Measurements from ENCODE around the gene CYP19A1. TPM values are rescaled to one million over a fixed set of nuclear protein-coding genes. Genes with fewer than 3 reads are reported as not detected.

The CYP19A1 gene
- polyA plus RNA-seq, 1 experiment, result 0.06 TPM

GRCh38 chr15:51365417-51365816 lies 27.0 kb upstream of the CYP19A1 start:
- H3K4me3 ChIP-seq (ENCODE audit: low read depth, low read length), result no peak overlapping the region
- DNase-seq (ENCODE audit: low read depth), result no peak
- H3K27me3 ChIP-seq (ENCODE audit: control insufficient read depth, insufficient read depth, low read length), result peaks cover 2% of the 10 kb centered on the region
- TF ChIP-seq, protein P1, sequence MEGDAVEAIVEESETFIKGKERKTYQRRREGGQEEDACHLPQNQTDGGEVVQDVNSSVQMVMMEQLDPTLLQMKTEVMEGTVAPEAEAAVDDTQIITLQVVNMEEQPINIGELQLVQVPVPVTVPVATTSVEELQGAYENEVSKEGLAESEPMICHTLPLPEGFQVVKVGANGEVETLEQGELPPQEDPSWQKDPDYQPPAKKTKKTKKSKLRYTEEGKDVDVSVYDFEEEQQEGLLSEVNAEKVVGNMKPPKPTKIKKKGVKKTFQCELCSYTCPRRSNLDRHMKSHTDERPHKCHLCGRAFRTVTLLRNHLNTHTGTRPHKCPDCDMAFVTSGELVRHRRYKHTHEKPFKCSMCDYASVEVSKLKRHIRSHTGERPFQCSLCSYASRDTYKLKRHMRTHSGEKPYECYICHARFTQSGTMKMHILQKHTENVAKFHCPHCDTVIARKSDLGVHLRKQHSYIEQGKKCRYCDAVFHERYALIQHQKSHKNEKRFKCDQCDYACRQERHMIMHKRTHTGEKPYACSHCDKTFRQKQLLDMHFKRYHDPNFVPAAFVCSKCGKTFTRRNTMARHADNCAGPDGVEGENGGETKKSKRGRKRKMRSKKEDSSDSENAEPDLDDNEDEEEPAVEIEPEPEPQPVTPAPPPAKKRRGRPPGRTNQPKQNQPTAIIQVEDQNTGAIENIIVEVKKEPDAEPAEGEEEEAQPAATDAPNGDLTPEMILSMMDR (IDR thresholded peaks at IDR 0.05; ENCODE audit: insufficient read depth, low read depth, low read length), result no peak
- POLR2A ChIA-PET, result no interaction called here
- CTCF ChIA-PET, result interaction anchor here (0.8 to 1.7 kb wide), 2 partner anchors 36 to 39 kb away, joined by 3 read pairs; no protein-coding TSS in a partner anchor
- H3K36me3 ChIP-seq (ENCODE audit: control insufficient read depth, insufficient read depth, low read length), result no peaks in the 10 kb centered on the region

GRCh38 chr15:51363383-51363782 lies 25.0 kb upstream of the CYP19A1 start:
- ChIA-PET CTCF (interaction anchor here (1.1 kb wide), 1 partner anchor 14 kb away, joined by 3 read pairs; no protein-coding TSS in a partner anchor), POLR2A (no interaction called here)
- TF ChIP-seq, protein P1 (IDR thresholded peaks at IDR 0.05; ENCODE audit: insufficient read depth, low read depth, low read length), result no peak
- peaks cover 2% of the 10 kb centered on the region for H3K27me3 ChIP-seq (ENCODE audit: control insufficient read depth, insufficient read depth, low read length)
- no peaks in the 10 kb centered on the region for H3K36me3 ChIP-seq (ENCODE audit: control insufficient read depth, insufficient read depth, low read length)
- DNase-seq (ENCODE audit: low read depth), result no peak
- H3K4me3 ChIP-seq (ENCODE audit: low read depth, low read length), result no peak overlapping the region

- no peak overlapping the region for H3K4me3 ChIP-seq (ENCODE audit: low read depth, low read length)
- ChIA-PET CTCF (interaction anchor here (1.4 kb wide), 1 partner anchor 21 kb away, joined by 4 read pairs; no protein-coding TSS in a partner anchor), POLR2A (no interaction called here)
- DNase-seq (ENCODE audit: low read depth), result no peak
- H3K36me3 ChIP-seq (ENCODE audit: control insufficient read depth, insufficient read depth, low read length), result no peaks in the 10 kb centered on the region
- TF ChIP-seq, protein P1 (IDR thresholded peaks at IDR 0.05; ENCODE audit: insufficient read depth, low read depth, low read length), result no peak
- peaks cover 2% of the 10 kb centered on the region for H3K27me3 ChIP-seq (ENCODE audit: control insufficient read depth, insufficient read depth, low read length)
These were observed 21.6 kb upstream of the CYP19A1 start for GRCh38 chr15:51359981-51360380.

DNA sequence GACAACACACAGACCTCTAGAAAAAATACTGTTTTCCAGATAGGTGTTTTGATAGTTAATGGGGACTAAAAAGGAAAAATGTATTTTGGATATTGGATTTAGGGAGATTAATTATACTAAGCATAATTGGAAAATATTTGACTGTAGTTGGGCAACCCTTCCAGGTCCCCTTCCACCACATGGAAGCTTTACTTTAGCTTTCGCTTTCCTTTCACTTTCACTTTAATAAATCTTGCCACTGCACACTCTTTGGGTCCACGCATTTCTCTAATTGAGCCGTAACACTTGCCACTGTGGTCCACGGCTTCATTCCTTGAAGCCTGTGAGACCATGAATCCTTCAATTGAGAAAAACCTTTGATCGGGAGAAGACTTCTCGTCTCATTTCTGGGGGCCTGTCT lies 18.6 kb upstream of the CYP19A1 start:
- no peak for DNase-seq (ENCODE audit: low read depth)
- TF ChIP-seq, protein P1 (IDR thresholded peaks at IDR 0.05; ENCODE audit: insufficient read depth, low read depth, low read length), result no peak
- Histone ChIP-seq H3K4me3 (ENCODE audit: low read depth, low read length) (no peak overlapping the region), H3K27me3 (ENCODE audit: control insufficient read depth, insufficient read depth, low read length) (no peaks in the 10 kb centered on the region; the same call in 1 of the 2 replicates), H3K36me3 (ENCODE audit: control insufficient read depth, insufficient read depth, low read length) (no peaks in the 10 kb centered on the region)
- ChIA-PET CTCF (no interaction called here), POLR2A (no interaction called here)

DNA sequence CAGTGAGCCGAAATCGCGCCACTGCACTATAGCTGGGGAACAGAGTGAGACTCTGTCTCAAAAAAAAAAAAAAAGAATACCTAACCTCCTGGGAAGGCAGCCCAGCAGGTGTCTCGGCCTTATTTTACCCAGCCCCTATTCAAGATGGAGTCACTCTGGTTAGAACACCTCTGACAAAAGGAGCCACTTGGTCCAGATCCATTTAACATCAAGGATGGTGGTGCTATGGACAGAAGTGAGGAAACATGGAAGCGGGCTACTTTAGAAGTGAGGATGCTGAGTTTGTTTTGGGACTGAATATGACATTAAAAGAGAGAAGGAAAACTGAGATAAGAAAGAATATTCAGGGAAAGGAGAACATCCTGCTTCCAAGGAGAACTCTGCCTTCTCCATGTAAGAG lies 17.8 kb upstream of the CYP19A1 start:
- ChIA-PET CTCF (no interaction called here), POLR2A (no interaction called here)
- Histone ChIP-seq H3K36me3 (ENCODE audit: control insufficient read depth, insufficient read depth, low read length) (no peaks in the 10 kb centered on the region), H3K27me3 (ENCODE audit: control insufficient read depth, insufficient read depth, low read length) (no peaks in the 10 kb centered on the region; the same call in 1 of the 2 replicates), H3K4me3 (ENCODE audit: low read depth, low read length) (no peak overlapping the region)
- no peak for DNase-seq (ENCODE audit: low read depth)
- TF ChIP-seq, protein P1 (IDR thresholded peaks at IDR 0.05; ENCODE audit: insufficient read depth, low read depth, low read length), result no peak
